ENCODE measurements around the gene RALGPS1.

Gene RALGPS1

GRCh38 chr9:127112735-127113161 lies 198.2 kb downstream of the RALGPS1 start:
- ATAC-seq (ENCODE audit: low read depth): peak; percentile 64
- H3K27ac ChIP-seq (ENCODE audit: poor library complexity, severe bottlenecking): no peak overlapping the region

GRCh38 chr9:127113191-127113972 lies 198.8 kb downstream of the RALGPS1 start:
- TF ChIP-seq, protein P1, sequence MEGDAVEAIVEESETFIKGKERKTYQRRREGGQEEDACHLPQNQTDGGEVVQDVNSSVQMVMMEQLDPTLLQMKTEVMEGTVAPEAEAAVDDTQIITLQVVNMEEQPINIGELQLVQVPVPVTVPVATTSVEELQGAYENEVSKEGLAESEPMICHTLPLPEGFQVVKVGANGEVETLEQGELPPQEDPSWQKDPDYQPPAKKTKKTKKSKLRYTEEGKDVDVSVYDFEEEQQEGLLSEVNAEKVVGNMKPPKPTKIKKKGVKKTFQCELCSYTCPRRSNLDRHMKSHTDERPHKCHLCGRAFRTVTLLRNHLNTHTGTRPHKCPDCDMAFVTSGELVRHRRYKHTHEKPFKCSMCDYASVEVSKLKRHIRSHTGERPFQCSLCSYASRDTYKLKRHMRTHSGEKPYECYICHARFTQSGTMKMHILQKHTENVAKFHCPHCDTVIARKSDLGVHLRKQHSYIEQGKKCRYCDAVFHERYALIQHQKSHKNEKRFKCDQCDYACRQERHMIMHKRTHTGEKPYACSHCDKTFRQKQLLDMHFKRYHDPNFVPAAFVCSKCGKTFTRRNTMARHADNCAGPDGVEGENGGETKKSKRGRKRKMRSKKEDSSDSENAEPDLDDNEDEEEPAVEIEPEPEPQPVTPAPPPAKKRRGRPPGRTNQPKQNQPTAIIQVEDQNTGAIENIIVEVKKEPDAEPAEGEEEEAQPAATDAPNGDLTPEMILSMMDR (IDR thresholded peaks at IDR 0.05; ENCODE audit: poor library complexity, severe bottlenecking): no peak
- Histone ChIP-seq H3K36me3 (ENCODE audit: low read depth) (no peaks in the 10 kb centered on the region), H3K27me3 (ENCODE audit: insufficient read depth, poor library complexity, severe bottlenecking) (no peaks in the 10 kb centered on the region), H3K27ac (ENCODE audit: poor library complexity, severe bottlenecking) (no peak overlapping the region), H3K4me3 (ENCODE audit: severe bottlenecking) (no peak overlapping the region), H3K4me1 (ENCODE audit: insufficient read depth, poor library complexity, severe bottlenecking) (peaks cover 9% of the 10 kb centered on the region), H3K9me3 (ENCODE audit: severe bottlenecking) (no peaks in the 10 kb centered on the region)
- ATAC-seq (ENCODE audit: low read depth) (no peak), DNase-seq (ENCODE audit: low spot score) (no peak)

More at GRCh38 chr9:127112735-127113161, 198.2 kb downstream of the RALGPS1 start:
- no peak for DNase-seq (ENCODE audit: low spot score)
- no peaks in the 10 kb centered on the region for H3K9me3 ChIP-seq (ENCODE audit: severe bottlenecking)
- peaks cover 9% of the 10 kb centered on the region for H3K4me1 ChIP-seq (ENCODE audit: insufficient read depth, poor library complexity, severe bottlenecking)
- no peak overlapping the region for H3K4me3 ChIP-seq (ENCODE audit: severe bottlenecking)
- TF ChIP-seq, protein P1 (IDR thresholded peaks at IDR 0.05; ENCODE audit: poor library complexity, severe bottlenecking): no peak
- no peaks in the 10 kb centered on the region for H3K27me3 ChIP-seq (ENCODE audit: insufficient read depth, poor library complexity, severe bottlenecking)
- H3K36me3 ChIP-seq (ENCODE audit: low read depth): no peaks in the 10 kb centered on the region

DNA sequence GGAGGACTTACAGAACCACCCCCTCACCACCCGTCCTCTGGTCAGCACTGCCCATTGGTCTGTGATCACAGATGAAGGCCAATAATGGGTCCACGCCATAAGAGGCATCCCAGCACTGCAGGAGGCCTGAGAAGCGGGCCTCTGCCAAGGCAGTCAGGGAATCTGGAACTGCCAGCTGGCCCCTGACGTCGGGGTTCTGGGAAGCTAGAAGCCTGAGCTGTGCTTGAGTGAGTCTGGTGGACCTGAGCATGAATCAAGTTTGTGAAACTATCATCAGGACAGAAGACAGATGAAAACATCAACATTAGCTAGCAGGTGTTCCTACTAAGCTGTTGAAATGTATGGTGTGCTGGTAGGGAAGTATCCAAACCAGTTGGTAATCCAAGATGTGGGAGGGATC lies 200.0 kb downstream of the RALGPS1 start:
- DNase-seq (ENCODE audit: low spot score): no peak
- TF ChIP-seq, protein P1 (IDR thresholded peaks at IDR 0.05; ENCODE audit: poor library complexity, severe bottlenecking): no peak
- Histone ChIP-seq H3K36me3 (ENCODE audit: low read depth) (no peaks in the 10 kb centered on the region), H3K4me3 (ENCODE audit: severe bottlenecking) (no peak overlapping the region), H3K27me3 (ENCODE audit: insufficient read depth, poor library complexity, severe bottlenecking) (no peaks in the 10 kb centered on the region), H3K4me1 (ENCODE audit: insufficient read depth, poor library complexity, severe bottlenecking) (peaks cover 9% of the 10 kb centered on the region), H3K27ac (ENCODE audit: poor library complexity, severe bottlenecking) (no peak overlapping the region), H3K9me3 (ENCODE audit: severe bottlenecking) (no peaks in the 10 kb centered on the region)
- no peak for ATAC-seq (ENCODE audit: low read depth)

DNA sequence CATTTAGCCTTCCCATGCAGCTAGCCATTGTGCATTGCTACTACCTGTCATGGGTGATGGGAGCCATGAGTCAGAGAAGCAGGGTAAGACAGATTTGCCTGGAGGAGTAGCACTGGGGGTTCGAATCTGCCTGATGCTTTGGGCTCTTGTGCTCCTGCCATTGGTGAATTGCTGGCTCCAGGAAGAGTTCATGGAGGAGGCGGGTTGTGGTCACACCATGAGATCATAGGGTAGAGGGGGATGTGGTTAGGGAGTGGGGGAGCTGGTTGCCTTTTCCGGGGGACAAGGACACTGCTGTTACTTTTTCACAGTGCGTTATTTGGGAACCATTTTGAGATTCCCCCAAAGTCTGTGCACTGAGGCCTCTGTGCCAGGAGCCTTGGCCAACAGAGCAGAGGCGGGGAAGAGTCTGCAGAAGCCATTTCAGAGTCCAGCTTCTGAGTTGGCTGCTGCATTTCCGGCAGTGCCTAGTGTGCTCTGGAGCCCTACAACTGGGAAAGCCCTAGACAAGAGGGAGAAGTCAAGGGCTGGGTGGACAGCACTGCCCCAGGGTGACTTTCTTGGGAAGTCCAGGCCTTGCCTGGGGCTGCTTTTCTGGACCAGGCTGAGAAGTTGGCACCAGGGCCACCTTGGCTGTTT lies 201.6 kb downstream of the RALGPS1 start:
- no peak for ATAC-seq (ENCODE audit: low read depth)
- Histone ChIP-seq H3K4me1 (ENCODE audit: insufficient read depth, poor library complexity, severe bottlenecking) (peaks cover 9% of the 10 kb centered on the region), H3K4me3 (ENCODE audit: severe bottlenecking) (no peak overlapping the region), H3K36me3 (ENCODE audit: low read depth) (no peaks in the 10 kb centered on the region), H3K9me3 (ENCODE audit: severe bottlenecking) (no peaks in the 10 kb centered on the region), H3K27me3 (ENCODE audit: insufficient read depth, poor library complexity, severe bottlenecking) (no peaks in the 10 kb centered on the region), H3K27ac (ENCODE audit: poor library complexity, severe bottlenecking) (no peak overlapping the region)
- DNase-seq (ENCODE audit: low spot score): no peak
- TF ChIP-seq, protein P1 (IDR thresholded peaks at IDR 0.05; ENCODE audit: poor library complexity, severe bottlenecking): no peak

- no peaks in the 10 kb centered on the region for H3K9me3 ChIP-seq (ENCODE audit: severe bottlenecking)
- no peak for DNase-seq (ENCODE audit: low spot score)
- no peak overlapping the region for H3K27ac ChIP-seq (ENCODE audit: poor library complexity, severe bottlenecking)
- no peak overlapping the region for H3K4me3 ChIP-seq (ENCODE audit: severe bottlenecking)
- peaks cover 9% of the 10 kb centered on the region for H3K4me1 ChIP-seq (ENCODE audit: insufficient read depth, poor library complexity, severe bottlenecking)
- no peaks in the 10 kb centered on the region for H3K36me3 ChIP-seq (ENCODE audit: low read depth)
- TF ChIP-seq, protein P1 (IDR thresholded peaks at IDR 0.05; ENCODE audit: poor library complexity, severe bottlenecking): no peak
- ATAC-seq (ENCODE audit: low read depth): no peak
- no peaks in the 10 kb centered on the region for H3K27me3 ChIP-seq (ENCODE audit: insufficient read depth, poor library complexity, severe bottlenecking)
Measured at GRCh38 chr9:127116957-127117356, 202.4 kb downstream of the RALGPS1 start.
